ENCODE results near the gene NFXL1. TPM values are rescaled to one million over a fixed set of nuclear protein-coding genes. Genes with fewer than 3 reads are reported as not detected.
A peak's percentile ranks its signal among the peaks of the same experiment; 100 is the strongest.

NFXL1 gene
- total RNA-seq, 1 donor from 2014 or later = 32.5 TPM

DNA sequence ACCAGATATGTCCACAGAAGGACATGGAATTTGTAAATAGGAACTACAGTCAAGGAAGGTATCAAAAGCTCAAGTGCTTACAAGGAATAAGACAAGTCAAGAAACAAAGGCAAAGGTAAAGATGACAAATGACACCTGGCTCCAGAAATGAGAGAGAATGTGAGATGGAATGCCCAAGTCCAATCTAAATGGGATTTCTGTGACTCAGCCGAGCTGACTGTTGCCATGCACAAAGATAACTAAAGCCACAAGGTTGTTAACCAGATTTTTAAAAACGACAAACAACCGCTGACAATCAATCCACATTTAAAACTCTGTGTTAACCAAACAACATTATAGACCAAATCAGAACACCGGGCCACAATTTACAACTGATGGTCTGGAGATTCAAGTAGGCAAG is 1.1 kb downstream of the NFXL1 start:
- no peak for DNase-seq (ENCODE audit: extremely low spot score, unreplicated experiment)
- Mint-ChIP-seq H3K27ac (peak overlapping the region; percentile 89), H3K27me3 (no peaks in the 10 kb centered on the region), H3K4me3 (peak overlapping the region; percentile 93), H3K9me3 (no peaks in the 10 kb centered on the region), H3K36me3 (peaks cover 26% of the 10 kb centered on the region), H3K4me1 (ENCODE audit: unreplicated experiment) (peaks cover 33% of the 10 kb centered on the region)
- no peak for TF ChIP-seq CTCF (conservative IDR thresholded peaks at IDR 0.05)

GRCh38 chr4:47907089-47907646 is 7.2 kb downstream of the NFXL1 start:
- Mint-ChIP-seq H3K36me3 (peaks cover 32% of the 10 kb centered on the region), H3K27me3 (no peaks in the 10 kb centered on the region), H3K4me3 (no peak overlapping the region), H3K27ac (no peak overlapping the region), H3K4me1 (ENCODE audit: unreplicated experiment) (peaks cover 26% of the 10 kb centered on the region), H3K9me3 (no peaks in the 10 kb centered on the region)
- no peak for DNase-seq (ENCODE audit: extremely low spot score, unreplicated experiment)
- no peak for TF ChIP-seq CTCF (conservative IDR thresholded peaks at IDR 0.05)

DNA sequence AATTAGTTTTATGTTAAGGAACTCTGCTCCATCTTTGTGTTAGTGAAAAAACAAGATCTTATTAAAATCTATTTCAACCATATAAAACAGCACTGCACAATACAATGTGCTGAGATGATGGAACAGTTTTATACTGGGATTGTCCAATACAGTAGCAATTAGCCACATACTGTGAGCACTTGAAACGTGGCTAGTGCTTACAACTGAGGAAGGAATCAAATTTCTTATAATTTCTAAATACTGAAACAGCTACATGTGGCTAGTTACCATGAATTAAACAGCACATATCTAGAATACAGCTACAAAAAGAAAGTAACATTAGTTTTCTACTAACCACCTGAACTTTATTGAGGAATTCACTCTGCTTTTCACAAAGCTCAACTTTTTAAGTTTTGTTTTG is 14.7 kb downstream of the NFXL1 start:
- no peak for TF ChIP-seq CTCF (conservative IDR thresholded peaks at IDR 0.05)

GRCh38 chr4:47891928-47892327 is 22.5 kb downstream of the NFXL1 start:
- Mint-ChIP-seq H3K27ac (no peak overlapping the region), H3K27me3 (no peaks in the 10 kb centered on the region), H3K9me3 (no peaks in the 10 kb centered on the region), H3K4me1 (ENCODE audit: unreplicated experiment) (no peaks in the 10 kb centered on the region), H3K36me3 (peaks cover 36% of the 10 kb centered on the region), H3K4me3 (no peak overlapping the region)
- TF ChIP-seq CTCF (conservative IDR thresholded peaks at IDR 0.05) = no peak
- DNase-seq (ENCODE audit: extremely low spot score, unreplicated experiment) = no peak

More for the DNA sequence above, 14.7 kb downstream of the NFXL1 start:
- Mint-ChIP-seq H3K4me1 (ENCODE audit: unreplicated experiment) (no peaks in the 10 kb centered on the region), H3K9me3 (no peaks in the 10 kb centered on the region), H3K27ac (no peak overlapping the region), H3K36me3 (peaks cover 22% of the 10 kb centered on the region), H3K4me3 (no peak overlapping the region), H3K27me3 (no peaks in the 10 kb centered on the region)
- DNase-seq (ENCODE audit: extremely low spot score, unreplicated experiment) = no peak

- peaks cover 47% of the 10 kb centered on the region for H3K36me3 Mint-ChIP-seq
Measured at GRCh38 chr4:47882228-47882627, 32.2 kb downstream of the NFXL1 start.

More at GRCh38 chr4:47882228-47882627, 32.2 kb downstream of the NFXL1 start:
- Mint-ChIP-seq H3K4me3 (no peak overlapping the region), H3K27ac (no peak overlapping the region), H3K9me3 (no peaks in the 10 kb centered on the region), H3K4me1 (ENCODE audit: unreplicated experiment) (no peaks in the 10 kb centered on the region), H3K27me3 (no peaks in the 10 kb centered on the region)
- TF ChIP-seq CTCF (conservative IDR thresholded peaks at IDR 0.05) = no peak
- no peak for DNase-seq (ENCODE audit: extremely low spot score, unreplicated experiment)
